HCT116 (cell line): Measurements from ENCODE around the gene POU6F1. TPM values are rescaled to one million over a fixed set of nuclear protein-coding genes. Genes with fewer than 3 reads are reported as not detected.

Experiments used
- ATAC-seq: fragments of 200-7000 bp; cut with Tn5 transposase; 2 replicates; pipeline ENCODE4 v1.9.1; 2020; ENCODE audit warnings: mild to moderate bottlenecking, moderate library complexity
- BruUV-seq: library from RNA; stranded (reverse); fragments of 400-500 nt; replicated peaks from 2 replicates; lab custom pipeline; 2021; lab: Mats Ljungman, UMichigan
- CTCF ChIA-PET: fragments of 300-600 bp; sonication (Branson Sonifier 250); formaldehyde crosslinking; loops from one replicate; lab custom pipeline; 2021; ENCODE audit warnings: antibody characterized with exemption; lab: Charles Lee
- POLR2A ChIA-PET: fragments of 300-600, 350-600 bp; sonication (Branson Sonifier 250); formaldehyde crosslinking; loops from one replicate; lab custom pipeline; 2021; ENCODE audit warnings: antibody characterized with exemption; lab: Charles Lee
- RAD21 ChIA-PET, 2 experiments: fragments of 300-600 bp; sonication (Branson Sonifier 250); formaldehyde crosslinking; loops; one replicate each; lab custom pipeline; 2023; ENCODE audit warnings: low total read pairs in 2 of 2; ENCODE audit not compliant: uncharacterized antibody in 2 of 2, unreplicated experiment in 2 of 2, low non-redundant PET in 1 of 2; lab: Charles Lee
- DNase-seq: peaks from one replicate; pipeline ENCODE4 v3.0.0-alpha.2; 2010; ENCODE audit warnings: low read depth, low spot score
- H2AFZ ChIP-seq: fragments of 200-600 bp; shearing (Covaris generic), sonication (generic); 2 replicates; pipeline ENCODE4 v1.6.1; 2017; ENCODE audit warnings: low read depth, mixed run types, mixed read lengths, antibody characterized with exemption, low read length; ENCODE audit not compliant: poor library complexity, severe bottlenecking
- H3K27ac ChIP-seq: 2 replicates; pipeline ENCODE4 v1.5.1; 2012; ENCODE audit warnings: low read depth, low read length
- H3K27me3 ChIP-seq: fragments of 200-600 bp; sonication (generic); 2 replicates; pipeline ENCODE4 v1.6.1; 2016; ENCODE audit warnings: mixed run types, low read length, mixed read lengths; ENCODE audit not compliant: insufficient read depth
- H3K36me3 ChIP-seq, 2 experiments: fragments of 200-500 bp in 1 of 2; fragments of 200-600 bp in 1 of 2; sonication (Bioruptor generic) in 1 of 2; sonication (generic) in 1 of 2; 2 replicates each; pipeline versions ENCODE4 v1.5.1 to v1.6.1; 2014 to 2016; ENCODE audit warnings: low read length in 2 of 2, inconsistent platforms in 1 of 2, mixed read lengths in 1 of 2, mixed run types in 1 of 2; ENCODE audit not compliant: insufficient read depth in 2 of 2, control insufficient read depth in 1 of 2
- H3K4me1 ChIP-seq, 2 experiments: fragments of 200-600 bp in 1 of 2; sonication (generic) in 1 of 2; 2 replicates each; pipeline versions ENCODE4 v1.5.1 to v1.6.1; 2012 to 2017; ENCODE audit warnings: low read length in 2 of 2, inconsistent platforms in 1 of 2, mild to moderate bottlenecking in 1 of 2, mixed read lengths in 1 of 2, mixed run types in 1 of 2, moderate library complexity in 1 of 2; ENCODE audit not compliant: insufficient read depth in 2 of 2, control insufficient read depth in 1 of 2
- H3K4me2 ChIP-seq: fragments of 200-600 bp; sonication (generic); 2 replicates; pipeline ENCODE4 v1.6.1; 2017; ENCODE audit warnings: mixed run types, low read length, mixed read lengths
- H3K4me3 ChIP-seq, 2 experiments: fragments of 200-600 bp in 1 of 2; sonication (generic) in 1 of 2; replicated peaks in 1 of 2; 2 replicates each; pipeline ENCODE4 v1.5.1; 2011 to 2016; ENCODE audit warnings: low read length in 2 of 2, control low read depth in 1 of 2, low read depth in 1 of 2, mild to moderate bottlenecking in 1 of 2, mixed read lengths in 1 of 2, mixed run types in 1 of 2
- H3K79me2 ChIP-seq: fragments of 200-600 bp; sonication (generic); 2 replicates; pipeline ENCODE4 v1.6.1; 2017; ENCODE audit warnings: mild to moderate bottlenecking, mixed run types, low read length, moderate library complexity, mixed read lengths; ENCODE audit not compliant: insufficient read depth
- H3K9ac ChIP-seq: fragments of 200-600 bp; sonication (generic); 2 replicates; pipeline ENCODE4 v1.6.1; 2016; ENCODE audit warnings: low read length, mixed read lengths
- H3K9me2 ChIP-seq: fragments of 200-600 bp; sonication (generic), shearing (Covaris generic); 2 replicates; pipeline ENCODE4 v1.6.1; 2017; ENCODE audit warnings: mixed run types, mild to moderate bottlenecking, moderate library complexity; ENCODE audit not compliant: insufficient read depth
- H3K9me3 ChIP-seq, 2 experiments: fragments of 200-500 bp in 1 of 2; fragments of 200-600 bp in 1 of 2; sonication (Bioruptor generic) in 1 of 2; sonication (generic) in 1 of 2; 2 replicates each; pipeline ENCODE4 v1.6.1; 2014 to 2017; ENCODE audit warnings: low read length in 2 of 2, mixed read lengths in 2 of 2, inconsistent platforms in 1 of 2, low read depth in 1 of 2, mild to moderate bottlenecking in 1 of 2, mixed run types in 1 of 2, moderate library complexity in 1 of 2; ENCODE audit not compliant: control insufficient read depth in 1 of 2, insufficient read depth in 1 of 2
- H4K20me1 ChIP-seq: fragments of 200-600 bp; sonication (generic), shearing (Covaris generic); 2 replicates; pipeline ENCODE4 v1.6.1; 2017; ENCODE audit warnings: mixed run types, mild to moderate bottlenecking, moderate library complexity; ENCODE audit not compliant: insufficient read depth
- ELF1 ChIP-seq: IDR thresholded peaks from 2 replicates; pipeline ENCODE4 v1.6.1; 2012; ENCODE audit warnings: low read depth, borderline replicate concordance
- POLR2A ChIP-seq: IDR thresholded peaks from 2 replicates; pipeline ENCODE4 v1.7.0; 2011; ENCODE audit warnings: borderline replicate concordance; ENCODE audit not compliant: insufficient read depth, insufficient read length; ENCODE audit errors: extremely low read depth
- RAD21 ChIP-seq: IDR thresholded peaks from 2 replicates; pipeline ENCODE4 v1.6.1; 2012; ENCODE audit warnings: low read depth, mild to moderate bottlenecking
- YY1 ChIP-seq: IDR thresholded peaks from 2 replicates; pipeline ENCODE4 v1.6.1; 2011; ENCODE audit warnings: low read length, low read depth, moderate library complexity, mild to moderate bottlenecking; ENCODE audit not compliant: insufficient replicate concordance; ENCODE audit errors: extremely low read depth
- ZBTB33 ChIP-seq: IDR thresholded peaks from 2 replicates; pipeline ENCODE4 v1.6.1; 2011; ENCODE audit warnings: mild to moderate bottlenecking, low read length, moderate library complexity; ENCODE audit not compliant: insufficient replicate concordance; ENCODE audit errors: extremely low read depth
- intact Hi-C: fragments of 100-400 bp; cut with micrococcal nuclease; formaldehyde crosslinking; loops from 2 replicates; pipeline ENCODE4 v1.10.0; 2022
- total RNA-seq: library from RNA; stranded (reverse); gene quantifications from one replicate; pipeline ENCODE4 v1.2.1, GENCODE V29; 2021; ENCODE audit not compliant: unreplicated experiment
- TF ChIP-seq, protein P1 (sequence below): IDR thresholded peaks from 2 replicates; pipeline ENCODE4 v1.6.1; 2012; ENCODE audit warnings: low read depth

POU6F1 gene
- total RNA-seq, 1 experiment from 2014 or later: 6.4 TPM

DNA sequence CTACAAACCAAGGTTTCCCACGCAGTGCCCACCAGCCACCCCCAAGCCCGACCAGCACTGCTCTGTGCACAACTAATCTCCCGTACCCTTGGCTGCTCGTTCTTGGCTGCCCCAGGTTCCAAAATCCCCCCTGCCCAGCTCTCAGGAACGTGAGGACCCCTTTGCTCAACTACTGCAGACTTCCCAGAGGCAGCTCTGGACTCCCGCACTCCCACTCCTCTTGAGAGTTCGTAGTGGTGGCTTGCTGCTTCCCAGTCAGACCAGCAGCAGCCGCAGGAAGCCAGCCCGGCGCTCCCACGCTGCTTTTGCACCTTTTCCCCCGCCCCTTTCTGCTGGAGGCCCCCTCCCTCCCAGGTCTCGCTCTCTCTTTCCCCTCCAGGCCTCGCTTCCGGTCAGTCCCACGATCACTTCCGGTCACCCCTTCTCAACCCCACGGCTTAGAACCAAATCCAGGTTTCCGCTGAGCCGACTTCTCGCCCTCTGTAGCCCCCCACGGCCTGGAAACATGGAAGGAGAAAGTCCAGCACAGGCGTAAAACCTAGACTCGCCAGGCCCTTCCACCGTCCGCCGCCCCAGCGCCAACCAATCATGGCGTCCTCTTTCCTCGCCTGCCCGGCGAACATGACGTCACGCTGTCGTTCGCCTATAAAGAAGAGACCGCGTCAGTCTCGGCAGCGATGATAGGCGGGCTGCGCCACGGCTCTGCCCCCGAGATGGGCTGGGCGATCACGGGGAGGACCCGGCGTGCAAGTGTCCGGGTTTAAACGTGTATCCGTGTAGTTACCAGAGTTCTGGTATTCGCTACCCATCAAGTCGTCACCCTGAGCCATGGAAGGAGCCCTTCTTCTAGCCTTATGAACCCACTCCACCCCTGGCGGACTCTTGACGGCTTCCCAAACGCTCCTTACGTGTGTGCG is 45.1 kb downstream of the POU6F1 start, which contains the start of gene TFCP2 (continued):
- TF ChIP-seq, protein P1, sequence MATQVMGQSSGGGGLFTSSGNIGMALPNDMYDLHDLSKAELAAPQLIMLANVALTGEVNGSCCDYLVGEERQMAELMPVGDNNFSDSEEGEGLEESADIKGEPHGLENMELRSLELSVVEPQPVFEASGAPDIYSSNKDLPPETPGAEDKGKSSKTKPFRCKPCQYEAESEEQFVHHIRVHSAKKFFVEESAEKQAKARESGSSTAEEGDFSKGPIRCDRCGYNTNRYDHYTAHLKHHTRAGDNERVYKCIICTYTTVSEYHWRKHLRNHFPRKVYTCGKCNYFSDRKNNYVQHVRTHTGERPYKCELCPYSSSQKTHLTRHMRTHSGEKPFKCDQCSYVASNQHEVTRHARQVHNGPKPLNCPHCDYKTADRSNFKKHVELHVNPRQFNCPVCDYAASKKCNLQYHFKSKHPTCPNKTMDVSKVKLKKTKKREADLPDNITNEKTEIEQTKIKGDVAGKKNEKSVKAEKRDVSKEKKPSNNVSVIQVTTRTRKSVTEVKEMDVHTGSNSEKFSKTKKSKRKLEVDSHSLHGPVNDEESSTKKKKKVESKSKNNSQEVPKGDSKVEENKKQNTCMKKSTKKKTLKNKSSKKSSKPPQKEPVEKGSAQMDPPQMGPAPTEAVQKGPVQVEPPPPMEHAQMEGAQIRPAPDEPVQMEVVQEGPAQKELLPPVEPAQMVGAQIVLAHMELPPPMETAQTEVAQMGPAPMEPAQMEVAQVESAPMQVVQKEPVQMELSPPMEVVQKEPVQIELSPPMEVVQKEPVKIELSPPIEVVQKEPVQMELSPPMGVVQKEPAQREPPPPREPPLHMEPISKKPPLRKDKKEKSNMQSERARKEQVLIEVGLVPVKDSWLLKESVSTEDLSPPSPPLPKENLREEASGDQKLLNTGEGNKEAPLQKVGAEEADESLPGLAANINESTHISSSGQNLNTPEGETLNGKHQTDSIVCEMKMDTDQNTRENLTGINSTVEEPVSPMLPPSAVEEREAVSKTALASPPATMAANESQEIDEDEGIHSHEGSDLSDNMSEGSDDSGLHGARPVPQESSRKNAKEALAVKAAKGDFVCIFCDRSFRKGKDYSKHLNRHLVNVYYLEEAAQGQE: no peak
- TF ChIP-seq POLR2A (peak; percentile 95), YY1 (peak; percentile 88)

DNA sequence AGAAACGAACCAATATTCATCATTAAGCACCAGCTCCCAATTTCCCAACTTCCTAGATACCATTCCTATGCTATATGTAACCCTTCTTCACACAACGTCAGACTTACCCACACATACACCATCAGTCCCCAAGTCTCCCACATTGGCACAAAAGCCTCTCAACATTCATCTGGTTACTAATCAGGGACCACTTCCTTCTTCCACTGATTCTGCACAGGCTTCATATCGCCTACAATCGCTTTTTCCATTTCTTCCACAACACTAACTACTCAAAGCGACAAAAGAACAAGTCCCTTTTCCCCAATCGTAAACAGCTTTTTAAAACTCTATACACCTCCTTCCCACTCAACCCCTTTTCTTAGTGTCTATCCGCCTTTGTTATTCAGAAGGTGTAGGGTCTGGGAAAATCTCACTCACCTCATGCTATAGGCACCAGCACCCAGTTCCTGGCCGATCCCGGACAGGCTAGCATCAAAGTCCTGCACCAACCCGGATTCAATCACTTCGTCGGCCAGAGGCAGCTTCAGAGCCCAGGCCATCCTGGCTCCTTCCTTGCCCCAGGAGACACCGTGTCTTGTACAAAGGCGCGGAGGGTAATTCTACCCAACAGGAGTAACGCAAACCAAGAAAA is 45.9 kb downstream of the POU6F1 start:
- Histone ChIP-seq H4K20me1 (no peaks in the 10 kb centered on the region), H3K27ac (peak overlapping the region; percentile 92), H3K4me2 (peak overlapping the region; percentile 77), H3K27me3 (no peaks in the 10 kb centered on the region), H3K4me1 (peaks cover 4 to 20% of the 10 kb centered on the region in 2 experiments; a peak in 3 of 4 replicates), H3K9me2 (no peaks in the 10 kb centered on the region), H3K9me3 (no peaks in the 10 kb centered on the region), H3K4me3 (peak overlapping the region; percentile 79 to 98), H3K9ac (peak overlapping the region; percentile 88), H3K79me2 (peaks cover 55% of the 10 kb centered on the region), H2AFZ (no peak overlapping the region)
- ChIA-PET RAD21 (interaction anchor here in 1 of 2 experiments (0.6 kb wide), 1 partner anchor 408 kb away, joined by 3 read pairs; the partner anchor contains the start of gene ATF1), CTCF (no interaction called here), POLR2A (interaction anchor here (1.4 kb wide), 2 partner anchors 46 to 88 kb away, joined by 3 to 7 read pairs; partner anchors contain the start of genes CSRNP2 and POU6F1)
- ATAC-seq (peak; percentile 5; the same call in 1 of the 2 replicates), DNase-seq (no peak)
- intact Hi-C loops: loop anchor here (2.0 kb wide), 2 partner anchors 45 to 67 kb away; partner anchors contain the start of gene DAZAP2
- BruUV-seq: TSS peak; percentile 75
- TF ChIP-seq RAD21 (no peak), ELF1 (no peak), ZBTB33 (no peak)
- TF ChIP-seq, all 23 proteins: peak for 0
- no peaks in the 10 kb centered on the region for H3K36me3 ChIP-seq
